ENCODE measurements around the gene ZNF780A.
A peak's percentile ranks its signal among the peaks of the same experiment; 100 is the strongest.

GRCh38 chr19:40139533-40140287 is 49.0 kb upstream of the ZNF780A start:
- no peak for TF ChIP-seq EP300 (IDR thresholded peaks at IDR 0.05)
- TF ChIP-seq, protein P1, sequence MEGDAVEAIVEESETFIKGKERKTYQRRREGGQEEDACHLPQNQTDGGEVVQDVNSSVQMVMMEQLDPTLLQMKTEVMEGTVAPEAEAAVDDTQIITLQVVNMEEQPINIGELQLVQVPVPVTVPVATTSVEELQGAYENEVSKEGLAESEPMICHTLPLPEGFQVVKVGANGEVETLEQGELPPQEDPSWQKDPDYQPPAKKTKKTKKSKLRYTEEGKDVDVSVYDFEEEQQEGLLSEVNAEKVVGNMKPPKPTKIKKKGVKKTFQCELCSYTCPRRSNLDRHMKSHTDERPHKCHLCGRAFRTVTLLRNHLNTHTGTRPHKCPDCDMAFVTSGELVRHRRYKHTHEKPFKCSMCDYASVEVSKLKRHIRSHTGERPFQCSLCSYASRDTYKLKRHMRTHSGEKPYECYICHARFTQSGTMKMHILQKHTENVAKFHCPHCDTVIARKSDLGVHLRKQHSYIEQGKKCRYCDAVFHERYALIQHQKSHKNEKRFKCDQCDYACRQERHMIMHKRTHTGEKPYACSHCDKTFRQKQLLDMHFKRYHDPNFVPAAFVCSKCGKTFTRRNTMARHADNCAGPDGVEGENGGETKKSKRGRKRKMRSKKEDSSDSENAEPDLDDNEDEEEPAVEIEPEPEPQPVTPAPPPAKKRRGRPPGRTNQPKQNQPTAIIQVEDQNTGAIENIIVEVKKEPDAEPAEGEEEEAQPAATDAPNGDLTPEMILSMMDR (IDR thresholded peaks at IDR 0.05): peak; percentile 17 to 42 (median 30)
